ENCODE results near the gene ZNF169.
"Not testable (repeated sequence)": the region's sequence is repeated elsewhere in the genome, so short reads cannot be mapped to it uniquely, and the experiment has no call there.

Gene ZNF169

GRCh38 chr9:94348754-94349153 lies 89.7 kb downstream of the ZNF169 start:
- not testable (repeated sequence) for DNase-seq (ENCODE audit: low read depth)

All from stimulated activated CD8-positive, alpha-beta memory T cell treated with anti-CD3 and anti-CD28 coated beads, Interleukin-4, amount 100 ng/mL, for 24 hours (primary cell).